OCI-M1 (cell line): ENCODE data around the gene ETNPPL.

Experiments
- DNase-seq: peaks from one replicate; lab custom pipeline; 2025; lab: John Stamatoyannopoulos, UW

Gene ETNPPL

GRCh38 chr4:108696160-108696559 is 66.7 kb downstream of the ETNPPL start:
- no peak for DNase-seq

GRCh38 chr4:108695062-108695461 is 67.8 kb downstream of the ETNPPL start:
- DNase-seq, result no peak

- DNase-seq, result no peak
Measured at GRCh38 chr4:108694423-108694822, 68.4 kb downstream of the ETNPPL start.

- no peak for DNase-seq
Measured at GRCh38 chr4:108693819-108694218, 69.0 kb downstream of the ETNPPL start.

- no peak for DNase-seq
Measured at GRCh38 chr4:108693211-108693610, 69.6 kb downstream of the ETNPPL start.
